Motor neuron (in vitro differentiated cells): Measurements from ENCODE around the gene CALN1. TPM values are rescaled to one million over a fixed set of nuclear protein-coding genes. Genes with fewer than 3 reads are reported as not detected.

Experiments
- ATAC-seq, 8 experiments: fragments of 200-7000 bp; cut with Tn5 transposase; replicated peaks in 6 of 8; 2 replicates each; pipeline ENCODE4 v1.8.0; 2021; ENCODE audit warnings: mild to moderate bottlenecking in 8 of 8, moderate library complexity in 8 of 8
- H3K27ac ChIP-seq, 2 donors: fragments of 250-450 bp; sonication (Bioruptor Pico); 2 replicates each; pipeline ENCODE4 v1.9.0; 2021; ENCODE audit warnings: antibody characterized with exemption in 2 of 2, mild to moderate bottlenecking in 2 of 2, moderate library complexity in 1 of 2
- H3K4me1 ChIP-seq, 2 donors: fragments of 250-450 bp; sonication (Bioruptor Pico); replicated peaks in 1 of 2; 2 replicates each; pipeline ENCODE4 v1.6.1; 2021; ENCODE audit warnings: antibody characterized with exemption in 2 of 2, mild to moderate bottlenecking in 2 of 2, moderate library complexity in 1 of 2
- H3K4me3 ChIP-seq, 5 donors: fragments of 250-450 bp; sonication (Bioruptor Pico); 2 replicates each; pipeline ENCODE4 v1.9.0; 2021; ENCODE audit warnings: antibody characterized with exemption in 5 of 5, mild to moderate bottlenecking in 5 of 5, moderate library complexity in 4 of 5
- WGBS, 10 experiments: fragments of 450-650 bp; shearing (Covaris generic); methylation state at CpG; one replicate each; pipeline ENCODE4 v1.0.0; 2022; 5-methylcytosine and 5-hydroxymethylcytosine counted together
- in situ Hi-C, 9 experiments: fragments of 400-800 bp; cut with MboI; loops; one replicate each; pipeline ENCODE4 v1.15.0; 2021; ENCODE audit warnings: low sequenced_read_pairs in 9 of 9, low pct_unique_long_range_greater_than_20kb in 2 of 9; ENCODE audit not compliant: unreplicated experiment in 9 of 9
- total RNA-seq, 8 experiments: library from RNA; unstranded; fragments of 300-600 nt; gene quantifications; 2 replicates each; pipeline versions ENCODE4 v1.2.3 to v1.2.4, GENCODE V29; 2022

CALN1 gene
- total RNA-seq, 8 experiments from 2014 or later: 0.05 to 2.4 (median 0.72) TPM

GRCh38 chr7:72114129-72114528 lies 298.0 kb downstream of the CALN1 start:
- WGBS, 10 experiments: 0 to 100% methylated on average over 1 of the region's 2 CpGs; no CpG with 5 or more reads in 8 of the 10 experiments
- H3K4me1 ChIP-seq: no peaks in the 10 kb centered on the region
- no peak for ATAC-seq
- H3K4me3 ChIP-seq: no peak overlapping the region
- in situ Hi-C loops: no loop called here
- H3K27ac ChIP-seq: no peak overlapping the region

- Histone ChIP-seq H3K4me1 (no peaks in the 10 kb centered on the region), H3K27ac (no peak overlapping the region), H3K4me3 (no peak overlapping the region)
- WGBS, 10 experiments: 0 to 100% (median 60%) methylated on average over 1 to 5 of the region's 5 CpGs; no CpG with 5 or more reads in 2 of the 10 experiments
- in situ Hi-C loops: no loop called here
- no peak for ATAC-seq
These were observed 299.1 kb downstream of the CALN1 start for GRCh38 chr7:72112992-72113391.

DNA sequence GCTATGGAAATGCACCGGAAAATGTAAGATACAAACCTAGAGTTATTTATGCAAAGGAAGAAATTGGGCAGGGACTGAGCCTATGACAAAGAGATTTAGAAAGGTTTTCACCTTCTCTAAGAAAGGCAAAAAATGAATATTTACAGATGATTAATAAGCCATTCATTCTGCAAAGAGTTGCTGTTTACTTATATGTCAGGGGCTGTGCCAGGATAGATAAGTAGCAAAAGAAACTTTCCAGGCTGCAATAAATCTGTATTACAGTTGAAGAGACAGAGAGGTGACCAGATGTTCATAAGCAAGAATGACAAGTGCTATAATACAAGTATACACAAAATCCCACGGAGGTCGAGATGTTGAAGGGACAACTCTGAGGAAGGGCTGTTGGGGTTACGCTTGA lies 299.6 kb downstream of the CALN1 start:
- 18 to 95% (median 79%) methylated on average over 2 to 4 of the region's 4 CpGs; no CpG with 5 or more reads in 2 of the 10 experiments for WGBS, 10 experiments
- Histone ChIP-seq H3K4me1 (no peaks in the 10 kb centered on the region), H3K27ac (no peak overlapping the region), H3K4me3 (no peak overlapping the region)
- in situ Hi-C loops: no loop called here
- ATAC-seq: no peak

DNA sequence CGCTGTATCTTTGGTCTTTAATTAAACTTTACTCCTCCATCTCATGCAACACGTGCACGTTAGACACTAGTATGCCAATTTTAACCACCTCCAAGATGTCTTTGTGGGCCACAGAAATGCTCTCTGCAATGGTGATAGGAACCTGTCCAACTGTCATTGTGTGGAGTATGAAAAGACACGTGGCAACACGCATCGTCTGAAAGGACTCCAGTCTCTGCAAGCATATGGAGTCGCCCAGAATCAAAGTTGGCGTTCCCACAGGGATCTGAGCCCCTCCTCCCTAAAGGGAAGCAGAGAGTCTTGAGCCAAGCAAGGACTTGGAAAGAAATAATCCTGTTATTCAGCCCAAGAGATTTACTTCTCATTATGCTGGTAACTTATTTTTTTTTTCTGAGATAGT lies 301.1 kb downstream of the CALN1 start:
- no peak overlapping the region for H3K27ac ChIP-seq
- in situ Hi-C loops: no loop called here
- H3K4me1 ChIP-seq: no peaks in the 10 kb centered on the region
- ATAC-seq: no peak
- no peak overlapping the region for H3K4me3 ChIP-seq
- WGBS, 10 experiments: 20 to 100% (median 87%) methylated on average over 1 to 7 of the region's 8 CpGs; no CpG with 5 or more reads in 2 of the 10 experiments

DNA sequence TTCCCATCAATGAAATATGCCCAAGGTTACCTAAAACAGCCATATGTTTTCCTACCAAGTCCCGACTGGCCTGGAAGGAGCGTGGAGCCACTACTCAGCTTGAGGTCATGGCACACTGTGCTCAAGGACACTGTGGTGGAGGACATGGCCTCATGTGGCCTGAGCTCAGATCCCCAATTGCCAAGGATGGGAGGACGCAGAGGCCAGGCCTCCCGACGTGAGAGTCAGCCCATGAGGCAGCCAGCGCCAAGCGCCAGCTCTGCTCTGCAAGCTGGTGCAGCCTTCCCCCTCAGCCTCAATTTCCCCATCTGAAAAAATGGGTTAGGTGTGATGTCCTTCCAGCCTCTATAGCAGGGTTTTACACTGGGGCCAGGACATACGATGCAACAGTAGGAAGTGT lies 302.6 kb downstream of the CALN1 start:
- WGBS, 10 experiments: 40 to 100% (median 100%) methylated on average over 1 to 3 of the region's 8 CpGs; no CpG with 5 or more reads in 5 of the 10 experiments
- in situ Hi-C loops: no loop called here
- Histone ChIP-seq H3K4me3 (no peak overlapping the region), H3K4me1 (no peaks in the 10 kb centered on the region), H3K27ac (no peak overlapping the region)
- no peak for ATAC-seq

- 5 to 66% (median 33%) methylated on average over 1 of the region's 1 CpG; no CpG with 5 or more reads in 3 of the 10 experiments for WGBS, 10 experiments
- no peaks in the 10 kb centered on the region for H3K4me1 ChIP-seq
- in situ Hi-C loops: no loop called here
- H3K4me3 ChIP-seq: no peak overlapping the region
- H3K27ac ChIP-seq: no peak overlapping the region
- ATAC-seq: no peak
These were observed 305.7 kb downstream of the CALN1 start for GRCh38 chr7:72106405-72106804.

- 17 to 98% (median 87%) methylated on average over 1 to 6 of the region's 6 CpGs; no CpG with 5 or more reads in 2 of the 10 experiments for WGBS, 10 experiments
These were observed 310.7 kb downstream of the CALN1 start for GRCh38 chr7:72101444-72101843.

DNA sequence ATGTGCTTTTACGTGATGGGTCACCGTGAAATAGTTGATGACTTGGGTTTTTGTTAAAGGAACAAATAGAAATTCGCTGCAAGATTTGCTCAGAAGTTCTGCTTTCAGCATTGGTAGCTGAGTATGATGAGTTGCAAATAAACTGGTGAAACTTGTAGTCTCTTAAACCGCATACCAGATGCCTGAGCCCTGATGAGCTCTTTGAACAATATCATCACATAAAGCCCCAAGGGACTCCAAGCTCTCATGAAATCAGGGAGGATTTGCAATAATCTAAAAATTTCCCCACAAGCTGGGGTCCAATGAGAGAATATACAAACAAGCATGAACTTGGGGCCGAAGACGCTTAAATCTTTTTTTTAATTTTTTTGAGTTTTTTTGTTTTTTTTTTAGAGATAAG lies 312.4 kb downstream of the CALN1 start:
- Histone ChIP-seq H3K4me3 (no peak overlapping the region), H3K4me1 (no peaks in the 10 kb centered on the region), H3K27ac (no peak overlapping the region)
- WGBS, 10 experiments: 7 to 100% (median 79%) methylated on average over 1 to 5 of the region's 6 CpGs
- no peak for ATAC-seq
- in situ Hi-C loops: no loop called here

More at GRCh38 chr7:72101444-72101843, 310.7 kb downstream of the CALN1 start:
- Histone ChIP-seq H3K27ac (no peak overlapping the region), H3K4me3 (no peak overlapping the region), H3K4me1 (no peaks in the 10 kb centered on the region)
- in situ Hi-C loops: no loop called here
- no peak for ATAC-seq

GRCh38 chr7:72098807-72099580 lies 313.1 kb downstream of the CALN1 start:
- ATAC-seq: no peak
- WGBS, 10 experiments: 0 to 95% (median 83%) methylated on average over 1 to 9 of the region's 16 CpGs; no CpG with 5 or more reads in 2 of the 10 experiments
- no peak overlapping the region for H3K4me3 ChIP-seq
- in situ Hi-C loops: no loop called here
- no peak overlapping the region for H3K27ac ChIP-seq
- H3K4me1 ChIP-seq: no peaks in the 10 kb centered on the region

GRCh38 chr7:72097226-72097625 lies 314.9 kb downstream of the CALN1 start:
- WGBS, 10 experiments: 43 to 100% (median 91%) methylated on average over 1 to 3 of the region's 3 CpGs; no CpG with 5 or more reads in 4 of the 10 experiments

GRCh38 chr7:72092769-72093168 lies 319.4 kb downstream of the CALN1 start:
- H3K27ac ChIP-seq: no peak overlapping the region
- in situ Hi-C loops: no loop called here
- WGBS, 10 experiments: 42 to 100% (median 66%) methylated on average over 1 to 4 of the region's 5 CpGs; no CpG with 5 or more reads in 2 of the 10 experiments
- ATAC-seq: no peak
- H3K4me3 ChIP-seq: no peak overlapping the region
- H3K4me1 ChIP-seq: no peaks in the 10 kb centered on the region

More at GRCh38 chr7:72097226-72097625, 314.9 kb downstream of the CALN1 start:
- H3K4me1 ChIP-seq: no peaks in the 10 kb centered on the region
- no peak for ATAC-seq
- in situ Hi-C loops: no loop called here
- H3K4me3 ChIP-seq: no peak overlapping the region
- H3K27ac ChIP-seq: no peak overlapping the region

DNA sequence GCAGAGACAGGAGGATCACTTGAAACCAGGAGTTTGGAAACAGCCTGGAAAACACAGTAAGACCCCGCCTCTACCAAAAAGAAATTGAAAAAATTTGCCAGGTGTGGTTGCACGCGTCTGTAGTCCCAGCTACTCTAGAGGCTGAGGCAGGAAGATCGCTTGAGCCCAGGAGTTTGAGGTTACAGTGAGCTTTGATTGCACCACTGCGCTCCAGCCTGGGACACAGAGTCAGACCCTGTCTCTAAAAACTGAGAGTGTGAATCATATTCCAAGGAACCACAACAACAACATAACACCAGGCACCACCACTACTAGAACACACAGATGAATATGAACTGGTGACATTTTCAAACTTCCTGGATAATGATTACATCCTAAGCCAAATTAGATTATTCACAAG lies 324.2 kb downstream of the CALN1 start:
- Histone ChIP-seq H3K27ac (no peak overlapping the region), H3K4me1 (no peaks in the 10 kb centered on the region), H3K4me3 (no peak overlapping the region)
- in situ Hi-C loops: no loop called here
- ATAC-seq: no peak
- WGBS, 10 experiments: 20 to 100% (median 80%) methylated on average over 1 to 4 of the region's 5 CpGs; no CpG with 5 or more reads in 1 of the 10 experiments

- ATAC-seq: no peak
- Histone ChIP-seq H3K4me3 (no peak overlapping the region), H3K4me1 (no peaks in the 10 kb centered on the region), H3K27ac (no peak overlapping the region)
- 0 to 100% (median 57%) methylated on average over 1 to 6 of the region's 7 CpGs; no CpG with 5 or more reads in 1 of the 10 experiments for WGBS, 10 experiments
- in situ Hi-C loops: no loop called here
These were observed 331.1 kb downstream of the CALN1 start for GRCh38 chr7:72080865-72081510.
